22Rv1 (cell line): Measurements from ENCODE around the gene SAMD8.
"Not testable (repeated sequence)": the region's sequence is repeated elsewhere in the genome, so short reads cannot be mapped to it uniquely, and the experiment has no call there.

Experiments
- H3K27ac ChIP-seq: fragments of 450-650 bp; 2 replicates; pipeline ENCODE4 v1.5.1; 2017
- ZFX ChIP-seq: fragments of 450-650 bp; IDR thresholded peaks from 2 replicates; pipeline ENCODE4 v1.6.1; 2017; ENCODE audit warnings: antibody characterized with exemption, borderline replicate concordance
- TF ChIP-seq, protein P1 (sequence below): fragments of 450-650 bp; IDR thresholded peaks from 2 replicates; pipeline ENCODE4 v1.5.1; 2017; ENCODE audit warnings: mild to moderate bottlenecking

SAMD8 gene

DNA sequence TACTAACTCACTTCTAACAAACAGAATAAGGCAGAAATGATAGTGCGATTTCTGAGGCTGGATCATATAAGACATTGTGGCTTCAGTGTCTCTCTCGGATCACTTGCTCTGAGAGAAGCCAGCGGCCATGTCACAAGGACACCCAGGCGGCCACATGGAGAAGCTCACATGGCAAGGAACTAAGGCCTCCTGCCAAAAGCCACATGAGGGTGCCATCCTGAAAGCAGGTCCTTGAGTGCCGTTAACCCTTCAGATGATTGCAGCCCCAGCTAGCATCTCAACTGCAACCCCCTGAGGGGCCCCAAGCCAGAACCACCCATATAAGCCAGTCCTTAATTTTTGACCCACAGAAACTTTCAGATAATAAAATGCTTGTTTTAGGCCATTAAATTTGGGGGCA lies 92.3 kb downstream of the SAMD8 start:
- H3K27ac ChIP-seq = no peak overlapping the region
- no peak for TF ChIP-seq ZFX
- TF ChIP-seq, protein P1, sequence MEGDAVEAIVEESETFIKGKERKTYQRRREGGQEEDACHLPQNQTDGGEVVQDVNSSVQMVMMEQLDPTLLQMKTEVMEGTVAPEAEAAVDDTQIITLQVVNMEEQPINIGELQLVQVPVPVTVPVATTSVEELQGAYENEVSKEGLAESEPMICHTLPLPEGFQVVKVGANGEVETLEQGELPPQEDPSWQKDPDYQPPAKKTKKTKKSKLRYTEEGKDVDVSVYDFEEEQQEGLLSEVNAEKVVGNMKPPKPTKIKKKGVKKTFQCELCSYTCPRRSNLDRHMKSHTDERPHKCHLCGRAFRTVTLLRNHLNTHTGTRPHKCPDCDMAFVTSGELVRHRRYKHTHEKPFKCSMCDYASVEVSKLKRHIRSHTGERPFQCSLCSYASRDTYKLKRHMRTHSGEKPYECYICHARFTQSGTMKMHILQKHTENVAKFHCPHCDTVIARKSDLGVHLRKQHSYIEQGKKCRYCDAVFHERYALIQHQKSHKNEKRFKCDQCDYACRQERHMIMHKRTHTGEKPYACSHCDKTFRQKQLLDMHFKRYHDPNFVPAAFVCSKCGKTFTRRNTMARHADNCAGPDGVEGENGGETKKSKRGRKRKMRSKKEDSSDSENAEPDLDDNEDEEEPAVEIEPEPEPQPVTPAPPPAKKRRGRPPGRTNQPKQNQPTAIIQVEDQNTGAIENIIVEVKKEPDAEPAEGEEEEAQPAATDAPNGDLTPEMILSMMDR = no peak

GRCh38 chr10:75205908-75206307 lies 94.5 kb downstream of the SAMD8 start:
- TF ChIP-seq ZFX = no peak
- TF ChIP-seq, protein P1 = no peak
- H3K27ac ChIP-seq = no peak overlapping the region

DNA sequence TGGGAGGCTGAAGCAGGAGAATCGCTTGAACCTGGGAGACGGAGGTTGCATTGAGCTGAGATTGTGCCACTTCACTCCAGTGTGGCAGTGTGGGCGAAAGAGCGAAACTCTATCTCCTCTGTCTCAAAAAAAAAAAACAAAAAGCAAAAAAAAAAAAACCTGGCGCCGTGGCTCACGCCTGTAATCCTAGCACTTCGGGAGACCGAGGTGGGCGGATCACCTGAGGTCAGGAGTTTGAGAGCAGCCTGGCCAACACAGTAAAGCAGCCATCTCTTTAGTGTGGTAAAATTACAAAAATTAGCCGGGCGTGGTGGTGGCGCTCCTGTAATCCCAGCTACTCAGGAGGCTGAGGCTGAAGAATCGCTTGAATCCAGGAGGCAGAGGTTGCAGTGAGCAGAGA lies 95.2 kb downstream of the SAMD8 start:
- not testable (repeated sequence) for H3K27ac ChIP-seq

DNA sequence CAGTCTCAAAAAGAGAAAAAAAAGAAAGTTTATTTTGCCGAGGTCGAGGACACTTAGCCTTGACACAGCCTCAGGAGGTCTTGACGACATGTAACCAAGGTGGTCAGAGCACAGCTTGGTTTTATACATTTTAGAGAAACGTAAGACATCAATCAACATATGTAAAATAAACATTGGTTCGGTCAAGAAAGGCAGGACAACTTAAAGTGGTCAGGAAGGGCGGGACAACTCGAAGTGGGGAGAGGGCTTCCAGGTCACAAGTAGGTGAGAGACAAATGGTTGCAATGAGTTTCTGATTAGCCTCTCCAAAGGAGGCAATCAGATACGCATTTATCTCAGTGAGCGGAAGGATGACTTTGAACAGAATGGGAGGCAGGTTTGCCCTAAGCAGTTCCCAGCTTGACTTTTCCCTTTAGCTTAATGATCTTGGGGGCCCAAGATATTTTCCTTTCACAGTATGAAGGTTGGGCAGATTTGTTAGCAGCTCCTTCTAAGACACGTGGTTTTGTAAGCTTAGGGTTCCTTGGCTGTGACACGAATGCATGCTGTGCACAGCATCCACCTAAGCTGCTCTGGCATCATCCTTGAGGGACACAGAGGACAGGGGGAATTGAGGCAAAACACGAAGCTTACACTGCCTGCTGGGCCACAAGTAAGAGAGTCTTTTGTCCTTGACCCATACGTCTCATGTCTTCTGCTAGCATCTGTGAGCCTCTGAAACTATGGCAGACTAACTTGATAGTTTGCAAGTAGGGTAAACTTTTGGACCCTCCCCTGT lies 95.8 kb downstream of the SAMD8 start:
- no peak overlapping the region for H3K27ac ChIP-seq
- no peak for TF ChIP-seq ZFX
- TF ChIP-seq, protein P1 = no peak

GRCh38 chr10:75207857-75208144 lies 96.3 kb downstream of the SAMD8 start:
- TF ChIP-seq ZFX = no peak
- TF ChIP-seq, protein P1 = no peak
- H3K27ac ChIP-seq = no peak overlapping the region

GRCh38 chr10:75208181-75208580 lies 96.7 kb downstream of the SAMD8 start:
- TF ChIP-seq, protein P1 = no peak
- no peak for TF ChIP-seq ZFX
- no peak overlapping the region for H3K27ac ChIP-seq

DNA sequence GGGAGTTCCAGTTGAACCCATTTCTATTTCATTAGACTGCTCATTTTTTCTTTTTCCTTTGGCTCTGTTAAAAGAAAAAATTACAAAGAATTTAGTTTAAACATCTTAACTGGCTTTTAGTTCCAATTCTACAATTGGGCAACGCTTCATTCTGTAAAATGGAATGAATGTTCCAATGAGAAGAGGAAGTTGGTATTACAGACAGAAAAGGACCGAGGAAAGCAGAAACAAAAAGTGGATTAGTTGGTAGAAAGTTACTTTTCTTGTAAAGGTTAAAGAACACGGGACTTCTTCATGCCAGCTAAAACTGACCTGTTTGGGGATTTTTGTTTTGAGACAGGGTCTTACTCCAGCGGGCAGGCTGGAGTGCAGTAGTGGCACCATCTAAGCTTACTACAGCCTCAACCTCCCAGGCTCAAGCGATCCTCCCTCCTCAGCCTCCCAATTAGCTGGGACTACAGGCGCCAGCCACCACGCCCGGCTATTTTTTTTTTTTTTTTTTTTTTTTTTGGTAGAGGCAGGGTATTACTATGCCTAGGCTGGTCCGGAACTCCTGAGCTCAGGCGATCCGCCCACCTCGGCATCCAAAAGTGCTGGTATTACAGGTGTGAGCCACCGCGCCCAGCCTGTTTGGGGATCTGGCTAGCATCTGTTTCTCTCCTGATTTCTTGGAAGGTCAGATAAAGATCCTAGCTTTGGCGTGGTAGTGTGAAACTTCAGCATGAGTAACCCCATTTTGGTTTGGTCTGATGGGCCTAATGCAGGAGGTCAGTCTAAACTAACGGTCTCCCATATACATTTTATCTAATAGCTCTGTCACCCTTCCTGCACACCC lies 97.8 kb downstream of the SAMD8 start:
- H3K27ac ChIP-seq = peak overlapping the region; percentile 87
- TF ChIP-seq, protein P1 = no peak
- no peak for TF ChIP-seq ZFX
